ENCODE measurements around the gene SECISBP2L. TPM values are rescaled to one million over a fixed set of nuclear protein-coding genes. Genes with fewer than 3 reads are reported as not detected.

Gene SECISBP2L
- polyA plus RNA-seq, 1 donor (not counting 4 experiments of a cell fraction or from before 2014, with no cell fraction given) = 15.4 TPM

GRCh38 chr15:49064884-49065283 lies 18.6 kb upstream of the SECISBP2L start:
- Histone ChIP-seq H2AFZ (ENCODE audit: control insufficient read depth, low read length) (no peak overlapping the region), H3K79me2 (ENCODE audit: control insufficient read depth, insufficient read depth, low read length) (no peaks in the 10 kb centered on the region), H3K4me1 (ENCODE audit: control insufficient read depth, extremely low read depth, insufficient read depth, low read length) (no peaks in the 10 kb centered on the region), H3K4me3 (ENCODE audit: control insufficient read depth in 2 of 3, extremely low read depth in 1 of 3, insufficient read depth in 2 of 3, low read depth in 1 of 3, low read length in 3 of 3) (no peak overlapping the region), H3K9ac (ENCODE audit: control insufficient read depth, extremely low read depth, insufficient read depth, low read length) (no peak overlapping the region), H3K27me3 (ENCODE audit: control insufficient read depth, extremely low read depth, insufficient read depth, low read length) (no peaks in the 10 kb centered on the region), H3K9me3 (ENCODE audit: control insufficient read depth, low read depth, low read length) (no peaks in the 10 kb centered on the region), H3K9me1 (ENCODE audit: control insufficient read depth, extremely low read depth, insufficient read depth, low read length) (no peaks in the 10 kb centered on the region), H3K4me2 (ENCODE audit: control insufficient read depth, extremely low read depth, insufficient read depth, low read depth, low read length) (no peak overlapping the region), H4K20me1 (ENCODE audit: control insufficient read depth, extremely low read depth, insufficient read depth, low read length) (no peaks in the 10 kb centered on the region), H3K27ac (ENCODE audit: control insufficient read depth, insufficient read depth, low read length) (no peak overlapping the region), H3K36me3 (ENCODE audit: control insufficient read depth in 2 of 2, extremely low read depth in 1 of 2, insufficient read depth in 2 of 2, low read length in 2 of 2) (no peaks in the 10 kb centered on the region)
- dilution Hi-C loops (cut with MboI; ENCODE audit: extremely low pct_ligation_motif_present, low sequenced_read_pairs) = loop anchor here (5.0 kb wide), 1 partner anchor 33 kb away; no protein-coding TSS in a partner anchor
- FAIRE-seq (no peak), DNase-seq (ENCODE audit: low read depth, low spot score) (no peak)
- TF ChIP-seq EZH2 (IDR thresholded peaks at IDR 0.05; ENCODE audit: low read length) (no peak), CTCF (optimal IDR thresholded peaks at IDR 0.05 in 1 of 3, IDR thresholded peaks at IDR 0.05 in 1 of 3, conservative IDR thresholded peaks at IDR 0.05 in 1 of 3; ENCODE audit: extremely low read depth in 1 of 3, insufficient read depth in 2 of 3, low read length in 3 of 3) (no peak)

- dilution Hi-C loops (cut with MboI; ENCODE audit: extremely low pct_ligation_motif_present, low sequenced_read_pairs) = no loop called here
- Histone ChIP-seq H3K4me3 (ENCODE audit: control insufficient read depth in 2 of 3, extremely low read depth in 1 of 3, insufficient read depth in 2 of 3, low read depth in 1 of 3, low read length in 3 of 3) (no peak overlapping the region), H3K36me3 (ENCODE audit: control insufficient read depth in 2 of 2, extremely low read depth in 1 of 2, insufficient read depth in 2 of 2, low read length in 2 of 2) (no peaks in the 10 kb centered on the region), H3K9ac (ENCODE audit: control insufficient read depth, extremely low read depth, insufficient read depth, low read length) (no peak overlapping the region), H3K27me3 (ENCODE audit: control insufficient read depth, extremely low read depth, insufficient read depth, low read length) (no peaks in the 10 kb centered on the region), H3K27ac (ENCODE audit: control insufficient read depth, insufficient read depth, low read length) (no peak overlapping the region), H3K9me3 (ENCODE audit: control insufficient read depth, low read depth, low read length) (no peaks in the 10 kb centered on the region), H3K79me2 (ENCODE audit: control insufficient read depth, insufficient read depth, low read length) (no peaks in the 10 kb centered on the region), H2AFZ (ENCODE audit: control insufficient read depth, low read length) (no peak overlapping the region), H3K4me1 (ENCODE audit: control insufficient read depth, extremely low read depth, insufficient read depth, low read length) (no peaks in the 10 kb centered on the region), H3K9me1 (ENCODE audit: control insufficient read depth, extremely low read depth, insufficient read depth, low read length) (no peaks in the 10 kb centered on the region), H3K4me2 (ENCODE audit: control insufficient read depth, extremely low read depth, insufficient read depth, low read depth, low read length) (no peak overlapping the region), H4K20me1 (ENCODE audit: control insufficient read depth, extremely low read depth, insufficient read depth, low read length) (no peaks in the 10 kb centered on the region)
- TF ChIP-seq CTCF (optimal IDR thresholded peaks at IDR 0.05 in 1 of 3, IDR thresholded peaks at IDR 0.05 in 1 of 3, conservative IDR thresholded peaks at IDR 0.05 in 1 of 3; ENCODE audit: extremely low read depth in 1 of 3, insufficient read depth in 2 of 3, low read length in 3 of 3) = no peak
- TF ChIP-seq EZH2 (IDR thresholded peaks at IDR 0.05; ENCODE audit: low read length) = no peak
- FAIRE-seq (no peak), DNase-seq (ENCODE audit: low read depth, low spot score) (no peak)
These were observed 18.0 kb upstream of the SECISBP2L start for GRCh38 chr15:49064281-49064653.

Data from keratinocyte (primary cell).